HepG2 (cell line): ENCODE results near the gene CHCHD6.

ENCODE experiments used
- MYC ChIP-seq: sonication (generic); formaldehyde crosslinking; IDR thresholded peaks from 2 replicates; pipeline ENCODE4 v1.9.0; 2021; ENCODE audit warnings: missing genetic modification reagents, borderline replicate concordance
- RXRA ChIP-seq: sonication (generic); formaldehyde crosslinking; IDR thresholded peaks from 2 replicates; pipeline ENCODE4 v1.5.1; 2020; ENCODE audit warnings: missing genetic modification reagents
- TCF7L2 ChIP-seq: IDR thresholded peaks from 2 replicates; pipeline ENCODE4 v1.6.1; 2011; ENCODE audit warnings: mild to moderate bottlenecking, low read depth, low read length, moderate library complexity
- ZBTB38 ChIP-seq: sonication (generic); formaldehyde crosslinking; IDR thresholded peaks from 2 replicates; pipeline ENCODE4 v1.5.1; 2020; ENCODE audit warnings: mild to moderate bottlenecking, missing genetic modification reagents
- ZNF292 ChIP-seq: sonication (generic); formaldehyde crosslinking; IDR thresholded peaks from 2 replicates; pipeline ENCODE4 v1.8.1; 2022; ENCODE audit warnings: mild to moderate bottlenecking, low read depth, missing genetic modification reagents, borderline replicate concordance
- TF ChIP-seq, protein P1 (sequence below): sonication (generic); formaldehyde crosslinking; IDR thresholded peaks from 2 replicates; pipeline ENCODE4 v1.5.0; 2020; ENCODE audit warnings: mild to moderate bottlenecking, missing genetic modification reagents, moderate library complexity
- TF ChIP-seq, protein P2 (sequence below): IDR thresholded peaks from 2 replicates; pipeline ENCODE4 v1.4.0; 2020; ENCODE audit warnings: mild to moderate bottlenecking, missing genetic modification reagents
- TF ChIP-seq, protein P3 (sequence below): sonication (generic); formaldehyde crosslinking; IDR thresholded peaks from 2 replicates; pipeline ENCODE4 v1.5.1; 2020; ENCODE audit warnings: mild to moderate bottlenecking, missing genetic modification reagents
- TF ChIP-seq, protein P4 (sequence below): sonication (generic); formaldehyde crosslinking; IDR thresholded peaks from 2 replicates; pipeline ENCODE4 v1.4.0; 2020; ENCODE audit warnings: missing genetic modification reagents

DNA sequence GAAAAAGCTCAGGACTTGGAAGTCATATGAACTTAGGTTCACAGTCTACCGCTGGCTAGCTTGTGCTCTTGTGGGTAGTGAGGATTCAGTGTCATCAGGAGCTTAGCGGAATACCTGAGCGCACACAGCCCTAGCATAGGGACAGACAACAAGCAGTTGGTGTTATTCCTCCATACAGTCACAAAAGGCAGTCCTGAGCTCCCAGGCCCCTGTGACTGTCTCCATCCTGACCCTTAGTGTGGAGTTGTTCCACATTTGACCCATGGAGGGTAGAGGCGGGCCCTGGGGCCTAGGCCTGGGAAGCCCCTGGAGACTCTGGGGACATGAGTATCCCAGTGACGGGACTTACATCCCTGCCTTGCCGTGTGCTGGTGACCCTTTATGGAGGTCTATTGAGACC is 147.3 kb downstream of the CHCHD6 start:
- TF ChIP-seq, protein P1, sequence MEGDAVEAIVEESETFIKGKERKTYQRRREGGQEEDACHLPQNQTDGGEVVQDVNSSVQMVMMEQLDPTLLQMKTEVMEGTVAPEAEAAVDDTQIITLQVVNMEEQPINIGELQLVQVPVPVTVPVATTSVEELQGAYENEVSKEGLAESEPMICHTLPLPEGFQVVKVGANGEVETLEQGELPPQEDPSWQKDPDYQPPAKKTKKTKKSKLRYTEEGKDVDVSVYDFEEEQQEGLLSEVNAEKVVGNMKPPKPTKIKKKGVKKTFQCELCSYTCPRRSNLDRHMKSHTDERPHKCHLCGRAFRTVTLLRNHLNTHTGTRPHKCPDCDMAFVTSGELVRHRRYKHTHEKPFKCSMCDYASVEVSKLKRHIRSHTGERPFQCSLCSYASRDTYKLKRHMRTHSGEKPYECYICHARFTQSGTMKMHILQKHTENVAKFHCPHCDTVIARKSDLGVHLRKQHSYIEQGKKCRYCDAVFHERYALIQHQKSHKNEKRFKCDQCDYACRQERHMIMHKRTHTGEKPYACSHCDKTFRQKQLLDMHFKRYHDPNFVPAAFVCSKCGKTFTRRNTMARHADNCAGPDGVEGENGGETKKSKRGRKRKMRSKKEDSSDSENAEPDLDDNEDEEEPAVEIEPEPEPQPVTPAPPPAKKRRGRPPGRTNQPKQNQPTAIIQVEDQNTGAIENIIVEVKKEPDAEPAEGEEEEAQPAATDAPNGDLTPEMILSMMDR (CRISPR knock-in tag) = no peak
- TF ChIP-seq, protein P2, sequence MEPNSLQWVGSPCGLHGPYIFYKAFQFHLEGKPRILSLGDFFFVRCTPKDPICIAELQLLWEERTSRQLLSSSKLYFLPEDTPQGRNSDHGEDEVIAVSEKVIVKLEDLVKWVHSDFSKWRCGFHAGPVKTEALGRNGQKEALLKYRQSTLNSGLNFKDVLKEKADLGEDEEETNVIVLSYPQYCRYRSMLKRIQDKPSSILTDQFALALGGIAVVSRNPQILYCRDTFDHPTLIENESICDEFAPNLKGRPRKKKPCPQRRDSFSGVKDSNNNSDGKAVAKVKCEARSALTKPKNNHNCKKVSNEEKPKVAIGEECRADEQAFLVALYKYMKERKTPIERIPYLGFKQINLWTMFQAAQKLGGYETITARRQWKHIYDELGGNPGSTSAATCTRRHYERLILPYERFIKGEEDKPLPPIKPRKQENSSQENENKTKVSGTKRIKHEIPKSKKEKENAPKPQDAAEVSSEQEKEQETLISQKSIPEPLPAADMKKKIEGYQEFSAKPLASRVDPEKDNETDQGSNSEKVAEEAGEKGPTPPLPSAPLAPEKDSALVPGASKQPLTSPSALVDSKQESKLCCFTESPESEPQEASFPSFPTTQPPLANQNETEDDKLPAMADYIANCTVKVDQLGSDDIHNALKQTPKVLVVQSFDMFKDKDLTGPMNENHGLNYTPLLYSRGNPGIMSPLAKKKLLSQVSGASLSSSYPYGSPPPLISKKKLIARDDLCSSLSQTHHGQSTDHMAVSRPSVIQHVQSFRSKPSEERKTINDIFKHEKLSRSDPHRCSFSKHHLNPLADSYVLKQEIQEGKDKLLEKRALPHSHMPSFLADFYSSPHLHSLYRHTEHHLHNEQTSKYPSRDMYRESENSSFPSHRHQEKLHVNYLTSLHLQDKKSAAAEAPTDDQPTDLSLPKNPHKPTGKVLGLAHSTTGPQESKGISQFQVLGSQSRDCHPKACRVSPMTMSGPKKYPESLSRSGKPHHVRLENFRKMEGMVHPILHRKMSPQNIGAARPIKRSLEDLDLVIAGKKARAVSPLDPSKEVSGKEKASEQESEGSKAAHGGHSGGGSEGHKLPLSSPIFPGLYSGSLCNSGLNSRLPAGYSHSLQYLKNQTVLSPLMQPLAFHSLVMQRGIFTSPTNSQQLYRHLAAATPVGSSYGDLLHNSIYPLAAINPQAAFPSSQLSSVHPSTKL (CRISPR knock-in tag) = no peak
- TF ChIP-seq TCF7L2 (no peak), ZBTB38 (CRISPR knock-in tag) (no peak), ZNF292 (CRISPR knock-in tag) (no peak), MYC (CRISPR knock-in tag) (no peak), RXRA (CRISPR knock-in tag) (no peak)
- TF ChIP-seq, protein P3, sequence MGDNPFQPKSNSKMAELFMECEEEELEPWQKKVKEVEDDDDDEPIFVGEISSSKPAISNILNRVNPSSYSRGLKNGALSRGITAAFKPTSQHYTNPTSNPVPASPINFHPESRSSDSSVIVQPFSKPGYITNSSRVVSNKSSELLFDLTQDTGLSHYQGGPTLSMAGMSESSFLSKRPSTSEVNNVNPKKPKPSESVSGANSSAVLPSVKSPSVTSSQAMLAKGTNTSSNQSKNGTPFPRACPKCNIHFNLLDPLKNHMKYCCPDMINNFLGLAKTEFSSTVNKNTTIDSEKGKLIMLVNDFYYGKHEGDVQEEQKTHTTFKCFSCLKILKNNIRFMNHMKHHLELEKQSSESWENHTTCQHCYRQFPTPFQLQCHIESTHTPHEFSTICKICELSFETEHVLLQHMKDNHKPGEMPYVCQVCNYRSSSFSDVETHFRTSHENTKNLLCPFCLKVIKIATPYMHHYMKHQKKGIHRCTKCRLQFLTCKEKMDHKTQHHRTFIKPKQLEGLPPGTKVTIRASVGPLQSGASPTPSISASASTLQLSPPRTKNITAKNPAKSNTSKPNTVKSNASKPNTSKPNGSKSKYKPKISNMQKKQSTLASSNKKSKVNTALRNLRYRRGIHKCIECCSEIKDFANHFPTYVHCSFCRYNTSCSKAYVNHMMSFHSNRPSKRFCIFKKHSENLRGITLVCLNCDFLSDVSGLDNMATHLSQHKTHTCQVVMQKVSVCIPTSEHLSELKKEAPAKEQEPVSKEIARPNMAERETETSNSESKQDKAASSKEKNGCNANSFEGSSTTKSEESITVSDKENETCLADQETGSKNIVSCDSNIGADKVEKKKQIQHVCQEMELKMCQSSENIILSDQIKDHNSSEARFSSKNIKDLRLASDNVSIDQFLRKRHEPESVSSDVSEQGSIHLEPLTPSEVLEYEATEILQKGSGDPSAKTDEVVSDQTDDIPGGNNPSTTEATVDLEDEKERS (CRISPR knock-in tag) = no peak
- TF ChIP-seq, protein P4, sequence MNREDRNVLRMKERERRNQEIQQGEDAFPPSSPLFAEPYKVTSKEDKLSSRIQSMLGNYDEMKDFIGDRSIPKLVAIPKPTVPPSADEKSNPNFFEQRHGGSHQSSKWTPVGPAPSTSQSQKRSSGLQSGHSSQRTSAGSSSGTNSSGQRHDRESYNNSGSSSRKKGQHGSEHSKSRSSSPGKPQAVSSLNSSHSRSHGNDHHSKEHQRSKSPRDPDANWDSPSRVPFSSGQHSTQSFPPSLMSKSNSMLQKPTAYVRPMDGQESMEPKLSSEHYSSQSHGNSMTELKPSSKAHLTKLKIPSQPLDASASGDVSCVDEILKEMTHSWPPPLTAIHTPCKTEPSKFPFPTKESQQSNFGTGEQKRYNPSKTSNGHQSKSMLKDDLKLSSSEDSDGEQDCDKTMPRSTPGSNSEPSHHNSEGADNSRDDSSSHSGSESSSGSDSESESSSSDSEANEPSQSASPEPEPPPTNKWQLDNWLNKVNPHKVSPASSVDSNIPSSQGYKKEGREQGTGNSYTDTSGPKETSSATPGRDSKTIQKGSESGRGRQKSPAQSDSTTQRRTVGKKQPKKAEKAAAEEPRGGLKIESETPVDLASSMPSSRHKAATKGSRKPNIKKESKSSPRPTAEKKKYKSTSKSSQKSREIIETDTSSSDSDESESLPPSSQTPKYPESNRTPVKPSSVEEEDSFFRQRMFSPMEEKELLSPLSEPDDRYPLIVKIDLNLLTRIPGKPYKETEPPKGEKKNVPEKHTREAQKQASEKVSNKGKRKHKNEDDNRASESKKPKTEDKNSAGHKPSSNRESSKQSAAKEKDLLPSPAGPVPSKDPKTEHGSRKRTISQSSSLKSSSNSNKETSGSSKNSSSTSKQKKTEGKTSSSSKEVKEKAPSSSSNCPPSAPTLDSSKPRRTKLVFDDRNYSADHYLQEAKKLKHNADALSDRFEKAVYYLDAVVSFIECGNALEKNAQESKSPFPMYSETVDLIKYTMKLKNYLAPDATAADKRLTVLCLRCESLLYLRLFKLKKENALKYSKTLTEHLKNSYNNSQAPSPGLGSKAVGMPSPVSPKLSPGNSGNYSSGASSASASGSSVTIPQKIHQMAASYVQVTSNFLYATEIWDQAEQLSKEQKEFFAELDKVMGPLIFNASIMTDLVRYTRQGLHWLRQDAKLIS (CRISPR knock-in tag) = no peak
